Subcutaneous adipose tissue (tissue), 4 donors: Measurements from ENCODE around the gene RAP1GAP. TPM values are rescaled to one million over a fixed set of nuclear protein-coding genes. Genes with fewer than 3 reads are reported as not detected.

Experiments used
- total RNA-seq, 4 donors: library from RNA; depleted of rRNA; stranded (reverse); fragments of >200 nt; gene quantifications; one replicate each; pipeline ENCODE4 v1.1.0, GENCODE V29; 2016
- TF ChIP-seq, protein P1 (sequence below): fragments of 450-650 bp; IDR thresholded peaks from one replicate; pipeline ENCODE4 v1.5.1; 2016; ENCODE audit warnings: low read depth, mild to moderate bottlenecking, control low read depth, antibody characterized with exemption, moderate library complexity

The RAP1GAP gene
- total RNA-seq, 4 donors from 2014 or later, result 0.17 to 0.22 TPM; not detected in 2

DNA sequence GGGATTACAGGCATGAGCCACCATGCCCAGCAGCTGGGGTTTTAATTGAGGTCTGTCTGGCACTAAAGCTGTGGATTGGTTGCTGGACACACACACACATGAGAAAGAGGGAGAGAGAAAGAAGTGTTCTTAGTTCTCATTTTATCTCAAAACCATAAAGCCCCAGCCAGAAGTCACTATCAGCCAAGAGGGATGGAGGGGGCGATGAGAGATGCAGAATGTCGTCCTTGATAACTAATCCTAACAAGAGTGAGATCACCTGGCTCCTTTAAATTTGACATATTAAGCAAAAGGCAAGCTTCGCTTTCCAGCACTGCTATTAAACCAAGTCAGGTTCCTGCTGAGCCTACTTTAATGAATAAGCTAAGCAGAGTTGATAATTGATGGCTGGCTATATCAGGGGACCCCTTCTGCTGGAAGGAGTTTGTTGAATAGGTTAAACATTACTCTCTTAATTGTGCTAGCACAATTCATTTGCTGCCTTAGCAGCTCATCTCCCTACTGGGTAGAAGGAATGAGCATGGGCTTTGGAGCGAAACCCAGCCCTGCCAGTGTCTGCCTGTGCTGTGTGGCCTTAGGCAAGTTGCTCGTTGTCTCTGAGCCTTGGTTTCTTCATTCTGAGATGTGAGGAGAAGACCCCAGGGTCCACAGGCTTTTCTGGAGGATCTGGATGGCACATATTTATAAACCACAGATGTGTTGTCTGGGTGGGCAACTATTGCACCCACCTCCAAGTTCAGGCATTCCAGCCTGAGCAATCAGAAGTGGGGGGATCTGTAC lies 109.2 kb downstream of the RAP1GAP start:
- TF ChIP-seq, protein P1, sequence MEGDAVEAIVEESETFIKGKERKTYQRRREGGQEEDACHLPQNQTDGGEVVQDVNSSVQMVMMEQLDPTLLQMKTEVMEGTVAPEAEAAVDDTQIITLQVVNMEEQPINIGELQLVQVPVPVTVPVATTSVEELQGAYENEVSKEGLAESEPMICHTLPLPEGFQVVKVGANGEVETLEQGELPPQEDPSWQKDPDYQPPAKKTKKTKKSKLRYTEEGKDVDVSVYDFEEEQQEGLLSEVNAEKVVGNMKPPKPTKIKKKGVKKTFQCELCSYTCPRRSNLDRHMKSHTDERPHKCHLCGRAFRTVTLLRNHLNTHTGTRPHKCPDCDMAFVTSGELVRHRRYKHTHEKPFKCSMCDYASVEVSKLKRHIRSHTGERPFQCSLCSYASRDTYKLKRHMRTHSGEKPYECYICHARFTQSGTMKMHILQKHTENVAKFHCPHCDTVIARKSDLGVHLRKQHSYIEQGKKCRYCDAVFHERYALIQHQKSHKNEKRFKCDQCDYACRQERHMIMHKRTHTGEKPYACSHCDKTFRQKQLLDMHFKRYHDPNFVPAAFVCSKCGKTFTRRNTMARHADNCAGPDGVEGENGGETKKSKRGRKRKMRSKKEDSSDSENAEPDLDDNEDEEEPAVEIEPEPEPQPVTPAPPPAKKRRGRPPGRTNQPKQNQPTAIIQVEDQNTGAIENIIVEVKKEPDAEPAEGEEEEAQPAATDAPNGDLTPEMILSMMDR, result no peak

DNA sequence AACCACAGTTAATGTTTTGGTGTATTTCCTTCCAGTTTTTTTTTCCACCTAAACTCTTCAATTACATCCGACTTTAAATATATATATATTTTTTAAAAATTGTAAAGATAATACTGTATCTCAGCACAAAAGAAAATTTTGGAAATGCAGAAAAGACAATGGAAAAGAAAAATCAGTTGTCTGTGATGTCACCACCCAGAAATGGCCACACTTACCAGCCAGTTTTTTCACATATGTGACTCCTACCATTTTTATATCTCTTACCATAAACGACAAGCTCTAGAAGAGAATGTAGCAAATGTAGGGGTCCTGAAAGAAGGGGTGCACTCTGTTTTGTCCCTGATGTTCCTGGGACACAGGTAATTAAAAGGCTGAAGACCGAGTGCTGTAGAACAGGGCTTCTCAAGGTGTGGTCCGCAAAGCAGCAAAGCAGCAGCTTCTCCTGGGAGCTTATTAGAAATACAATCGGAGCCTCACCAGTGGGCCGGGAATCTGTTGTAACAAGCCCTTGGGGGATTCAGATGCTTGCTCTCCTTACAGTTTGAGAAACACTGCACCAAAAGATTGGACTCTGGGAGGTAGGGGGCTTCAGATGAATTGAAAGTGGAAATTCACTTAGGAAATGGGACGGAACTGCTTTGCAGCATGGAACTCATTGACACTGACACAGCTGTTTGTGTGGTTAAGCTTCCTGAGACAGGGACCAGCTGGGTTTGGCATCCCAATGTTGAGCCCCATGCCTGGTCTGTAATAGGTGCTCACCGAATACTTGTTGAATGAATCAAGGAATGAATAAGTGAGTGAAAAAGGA lies 115.8 kb downstream of the RAP1GAP start:
- TF ChIP-seq, protein P1, result no peak

DNA sequence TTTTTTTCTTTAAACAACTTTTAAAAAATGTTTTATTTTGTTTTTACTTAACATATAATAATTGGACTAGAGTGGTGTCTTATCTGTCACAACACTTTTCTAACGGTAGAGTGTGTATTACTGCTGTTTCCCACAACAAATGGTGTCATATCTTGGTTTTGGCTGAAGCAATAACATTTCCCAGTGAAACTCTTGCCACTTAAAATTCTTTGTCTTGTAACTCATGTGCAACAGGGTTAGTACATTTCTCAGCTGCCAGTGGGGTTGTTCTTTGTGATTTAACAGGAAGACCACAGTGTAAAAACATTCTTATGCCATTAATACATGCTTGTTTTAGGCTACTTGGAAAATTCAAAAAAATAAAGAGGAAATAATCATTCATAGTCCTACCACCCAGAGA lies 116.4 kb downstream of the RAP1GAP start:
- TF ChIP-seq, protein P1, result no peak

DNA sequence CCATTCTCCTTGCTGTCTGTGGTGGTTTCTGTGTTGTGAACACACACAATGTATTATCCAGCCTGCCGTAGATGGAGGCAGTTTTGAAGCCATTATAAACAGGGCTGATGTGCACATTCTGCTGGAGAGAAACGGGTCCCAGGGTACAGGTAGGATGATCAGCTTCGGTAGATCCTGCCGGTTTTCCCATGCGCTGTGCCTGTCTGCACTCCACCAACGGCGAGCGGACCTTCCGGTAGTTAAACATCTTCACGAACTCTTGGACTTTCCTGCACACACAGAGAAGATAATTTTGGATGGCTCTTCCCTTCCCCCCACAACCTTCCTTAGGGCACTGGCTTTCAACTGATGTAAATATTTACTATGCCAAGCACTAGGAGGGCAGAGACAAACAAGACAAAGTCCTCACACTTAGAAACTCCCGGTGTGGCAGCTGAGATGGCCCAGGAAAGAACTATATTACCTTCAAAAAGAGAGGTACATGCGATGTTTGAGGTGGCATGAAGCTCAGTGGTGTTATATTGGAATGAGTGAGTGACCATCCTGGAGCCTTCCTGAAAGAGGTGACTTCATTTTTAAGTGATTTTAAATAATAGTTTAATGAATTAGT lies 118.2 kb downstream of the RAP1GAP start:
- TF ChIP-seq, protein P1, result no peak

DNA sequence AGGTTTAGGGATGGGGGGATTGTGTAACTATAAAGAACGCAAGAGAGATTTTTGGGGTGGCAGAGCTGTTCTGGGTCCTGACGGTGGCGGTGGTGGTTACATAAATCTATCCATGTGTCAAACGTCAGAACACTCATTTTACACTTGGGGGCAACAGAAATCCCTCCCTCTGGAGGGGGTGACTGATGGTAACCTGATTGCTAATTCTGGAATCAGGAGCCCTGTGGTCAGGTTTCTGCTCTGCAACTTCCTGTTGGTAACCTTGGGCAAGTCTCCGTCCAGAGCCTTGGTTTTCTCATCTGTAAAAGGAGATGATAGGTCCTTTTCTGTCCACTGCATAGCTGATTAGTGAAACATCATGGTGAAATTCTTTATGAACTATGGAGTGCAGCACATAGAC lies 119.1 kb downstream of the RAP1GAP start:
- TF ChIP-seq, protein P1, result no peak

DNA sequence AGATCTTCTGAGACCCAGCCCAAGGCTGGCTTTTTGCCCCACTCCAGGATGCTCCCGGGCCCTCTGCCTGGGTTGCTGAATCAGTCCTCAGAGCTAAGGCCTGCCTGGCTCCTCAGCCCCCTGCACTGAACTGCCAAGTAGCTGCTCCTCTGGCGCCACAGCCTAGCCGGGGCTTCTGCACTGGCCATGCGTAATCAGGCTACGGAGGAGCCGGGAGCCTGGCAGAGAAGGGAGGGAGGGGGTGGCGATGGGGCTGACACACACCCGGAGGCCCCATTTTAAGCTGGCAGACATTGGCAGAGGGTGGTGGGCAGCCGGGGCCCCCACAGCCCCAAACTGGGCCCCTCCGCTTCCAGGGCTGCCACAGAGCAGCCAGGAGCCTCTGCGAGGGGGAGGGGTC lies 121.3 kb downstream of the RAP1GAP start:
- TF ChIP-seq, protein P1, result no peak

Other genes starting within 250 kb of the RAP1GAP start
- 10 to 100 TPM in 3 of 4 donors, 1 to 10 TPM in 1; 8.9 to 14.3 (median 12.1) TPM for gene NBPF3, start 229.2 kb downstream of the RAP1GAP start, total RNA-seq
- 10 to 100 TPM in 1 of 4 donors, 1 to 10 TPM in 3; 2.6 to 17.7 (median 9.5) TPM for gene ALPL, start 159.9 kb downstream of the RAP1GAP start, total RNA-seq
- 10 to 100 TPM; 55.2 to 80.9 (median 61.6) TPM for gene USP48, start 113.8 kb upstream of the RAP1GAP start, total RNA-seq
- not detected for gene LDLRAD2, start 142.9 kb upstream of the RAP1GAP start, total RNA-seq